VCaP (cell line): ENCODE results near the gene PLK2.

Experiments used
- H3K27ac ChIP-seq: fragments of 450-650 bp; 2 replicates; pipeline ENCODE4 v1.5.1; 2017
- CTCF ChIP-seq: fragments of 450-650 bp; conservative IDR thresholded peaks from 2 replicates; pipeline ENCODE4 v1.5.1; 2017; ENCODE audit warnings: mild to moderate bottlenecking, moderate library complexity

PLK2 gene

DNA sequence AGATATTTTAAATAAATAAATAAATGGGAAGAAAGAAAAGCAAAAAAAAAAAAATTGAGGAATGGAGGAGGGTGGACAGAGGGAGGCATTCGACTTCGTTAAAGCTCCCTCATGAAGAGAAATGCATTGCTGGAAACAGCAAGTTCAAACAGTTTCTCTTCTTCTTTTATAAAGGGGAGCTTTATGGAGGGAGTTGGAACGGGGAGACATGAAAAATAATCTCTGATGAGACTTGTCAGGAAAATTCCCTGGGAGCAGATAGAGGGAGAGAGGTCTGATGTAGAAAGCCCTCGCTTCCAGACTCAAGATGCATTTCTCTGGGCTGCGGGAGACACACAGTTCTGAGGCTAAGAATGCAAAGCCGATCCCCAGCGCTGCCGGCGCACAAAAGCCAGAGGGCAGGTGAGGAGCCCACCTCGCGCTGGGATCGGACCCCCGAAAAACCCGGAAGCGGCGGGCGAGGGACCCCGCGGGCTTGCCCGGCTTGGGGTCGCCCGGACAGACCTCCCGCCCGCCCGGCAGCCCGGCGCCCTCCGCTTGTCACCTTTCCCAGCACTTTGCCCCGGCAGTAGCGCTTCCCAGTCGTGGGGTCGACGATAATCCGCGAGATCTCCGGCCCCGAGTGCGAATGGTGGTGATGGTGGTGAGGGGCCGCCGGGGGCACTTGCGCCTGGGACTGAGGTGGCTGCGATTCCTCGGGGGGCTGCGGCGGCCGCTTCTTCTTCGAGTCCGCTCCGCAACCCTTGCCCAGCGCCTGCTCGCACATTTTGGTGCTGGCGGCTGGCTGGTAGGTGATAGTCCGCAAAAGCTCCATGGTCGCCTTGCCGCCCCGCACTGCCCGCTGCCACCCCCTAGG is 512 bp downstream of the PLK2 start:
- no peak for TF ChIP-seq CTCF
- H3K27ac ChIP-seq, result peak overlapping the region; percentile 84

- TF ChIP-seq CTCF, result no peak
- peak overlapping the region; percentile 84 for H3K27ac ChIP-seq
These were observed 1.1 kb downstream of the PLK2 start for GRCh38 chr5:58458743-58459145.

DNA sequence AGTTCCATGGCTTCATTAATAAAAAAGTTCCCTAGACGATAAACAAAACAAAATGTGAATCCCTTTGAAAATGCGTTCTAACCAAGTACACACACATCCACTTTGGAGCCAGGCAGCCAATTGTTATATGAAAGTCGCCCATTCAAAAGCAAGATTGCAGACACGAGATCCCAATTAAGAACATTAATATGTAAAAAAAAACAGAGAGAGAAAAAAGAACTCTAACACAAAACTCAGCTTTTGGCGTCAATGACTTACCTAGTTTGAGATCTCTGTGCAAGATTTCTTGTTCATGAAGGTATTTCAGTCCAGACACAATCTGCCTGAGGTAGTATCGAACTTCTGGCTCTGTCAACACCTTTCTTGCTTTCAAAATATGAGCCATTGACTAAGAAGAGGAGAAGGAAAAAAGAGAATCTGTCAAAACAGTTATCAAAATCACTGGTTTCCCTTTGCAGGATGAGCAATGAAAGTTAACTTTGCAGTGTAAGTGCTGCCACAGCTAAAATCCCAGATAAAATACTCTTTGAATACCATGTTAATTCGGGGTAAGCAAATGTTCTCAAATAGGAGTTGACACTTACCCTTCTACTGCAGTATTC is 1.6 kb downstream of the PLK2 start:
- no peak for TF ChIP-seq CTCF
- peak overlapping the region; percentile 84; the same call in 1 of the 2 replicates for H3K27ac ChIP-seq

DNA sequence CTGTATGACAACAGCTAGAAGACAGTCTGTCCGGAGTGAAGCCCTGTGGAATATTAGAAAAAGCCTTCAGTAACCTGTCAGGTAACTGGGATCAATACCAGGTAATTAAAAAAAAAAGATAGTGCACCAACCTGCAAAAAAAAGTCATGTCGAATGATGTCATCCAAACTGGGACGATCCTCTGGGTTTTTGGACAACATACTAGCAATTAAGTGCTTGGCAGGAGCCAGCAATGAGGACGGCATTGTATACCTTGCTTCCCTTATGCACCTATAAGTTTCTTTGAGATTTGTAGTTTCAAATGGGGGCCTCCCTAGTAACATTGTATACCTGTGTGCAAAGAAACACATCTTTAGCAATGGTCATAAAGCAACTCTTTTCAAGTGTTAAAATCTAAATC is 2.8 kb downstream of the PLK2 start:
- no peak overlapping the region for H3K27ac ChIP-seq

DNA sequence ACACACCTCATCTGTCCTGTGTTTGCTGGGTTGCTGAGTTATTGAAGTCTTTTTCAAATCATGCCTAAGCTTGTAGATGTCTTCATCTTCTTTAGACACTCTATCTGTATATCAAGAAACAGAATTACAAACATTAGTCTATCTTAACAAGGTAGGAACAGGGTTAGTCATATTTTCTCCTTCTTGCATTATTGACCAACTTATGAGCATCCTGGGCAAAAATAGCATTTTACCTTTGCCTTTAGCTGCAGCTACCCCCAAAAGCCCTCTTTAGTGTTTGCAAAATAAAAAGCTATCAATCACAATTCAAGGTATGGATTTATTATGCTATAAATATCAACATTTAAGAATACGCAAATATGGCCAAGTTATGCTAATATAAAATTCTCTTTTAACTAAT is 3.4 kb downstream of the PLK2 start:
- TF ChIP-seq CTCF, result no peak
- H3K27ac ChIP-seq, result no peak overlapping the region

More for the DNA sequence above, 2.8 kb downstream of the PLK2 start:
- no peak for TF ChIP-seq CTCF

GRCh38 chr5:58456026-58456425 is 3.9 kb downstream of the PLK2 start:
- no peak for TF ChIP-seq CTCF
- H3K27ac ChIP-seq, result no peak overlapping the region

DNA sequence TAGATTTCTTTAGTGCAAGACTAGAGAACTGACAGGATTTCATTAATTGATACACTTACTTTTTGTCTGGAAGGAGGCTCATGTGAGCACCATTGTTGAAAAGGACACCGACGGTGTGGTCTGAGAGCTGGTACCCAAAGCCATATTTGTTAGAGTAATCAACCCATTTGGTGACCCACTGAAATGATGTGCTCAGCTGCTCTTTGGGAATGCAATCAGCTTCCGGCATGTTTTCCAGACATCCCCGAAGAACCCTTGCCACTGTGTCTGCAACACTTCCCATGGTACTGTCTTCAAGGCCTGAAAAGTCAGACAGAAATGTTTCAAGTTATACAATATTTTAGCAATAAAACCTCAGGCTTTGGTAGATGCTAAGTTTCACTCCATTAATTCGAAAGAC is 4.4 kb downstream of the PLK2 start:
- H3K27ac ChIP-seq, result no peak overlapping the region
- no peak for TF ChIP-seq CTCF
